ENCODE measurements around the gene ZMAT5.

DNA sequence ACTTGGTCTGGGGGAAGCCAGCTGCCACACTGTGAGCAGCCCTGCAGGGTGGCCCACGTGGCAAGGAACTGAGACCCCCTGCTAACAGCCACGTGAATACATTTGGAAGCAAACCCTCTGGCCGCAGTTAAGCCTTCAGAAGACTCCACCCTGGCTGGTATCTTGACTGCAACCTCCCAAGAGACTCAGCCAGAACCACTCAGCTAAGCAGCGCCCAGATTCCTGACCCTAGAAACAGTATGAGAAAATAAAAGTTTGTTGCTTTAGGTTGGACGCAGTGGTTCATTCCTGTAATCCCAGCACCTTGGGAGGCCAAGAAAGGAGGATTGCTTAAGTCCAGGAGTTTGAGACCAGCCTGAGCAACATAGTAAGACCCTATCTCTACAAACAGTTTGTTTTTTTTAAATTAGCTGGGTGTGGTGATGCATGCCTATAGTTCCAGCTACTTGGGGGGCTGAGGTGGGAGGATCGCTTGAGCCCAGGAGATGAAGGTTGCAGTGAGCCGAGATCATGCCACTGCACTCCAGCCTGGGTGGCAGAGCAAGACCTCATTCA is 8.7 kb downstream of the ZMAT5 start:
- TF ChIP-seq, protein P1, sequence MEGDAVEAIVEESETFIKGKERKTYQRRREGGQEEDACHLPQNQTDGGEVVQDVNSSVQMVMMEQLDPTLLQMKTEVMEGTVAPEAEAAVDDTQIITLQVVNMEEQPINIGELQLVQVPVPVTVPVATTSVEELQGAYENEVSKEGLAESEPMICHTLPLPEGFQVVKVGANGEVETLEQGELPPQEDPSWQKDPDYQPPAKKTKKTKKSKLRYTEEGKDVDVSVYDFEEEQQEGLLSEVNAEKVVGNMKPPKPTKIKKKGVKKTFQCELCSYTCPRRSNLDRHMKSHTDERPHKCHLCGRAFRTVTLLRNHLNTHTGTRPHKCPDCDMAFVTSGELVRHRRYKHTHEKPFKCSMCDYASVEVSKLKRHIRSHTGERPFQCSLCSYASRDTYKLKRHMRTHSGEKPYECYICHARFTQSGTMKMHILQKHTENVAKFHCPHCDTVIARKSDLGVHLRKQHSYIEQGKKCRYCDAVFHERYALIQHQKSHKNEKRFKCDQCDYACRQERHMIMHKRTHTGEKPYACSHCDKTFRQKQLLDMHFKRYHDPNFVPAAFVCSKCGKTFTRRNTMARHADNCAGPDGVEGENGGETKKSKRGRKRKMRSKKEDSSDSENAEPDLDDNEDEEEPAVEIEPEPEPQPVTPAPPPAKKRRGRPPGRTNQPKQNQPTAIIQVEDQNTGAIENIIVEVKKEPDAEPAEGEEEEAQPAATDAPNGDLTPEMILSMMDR (IDR thresholded peaks at IDR 0.05; ENCODE audit: insufficient read depth, low read length, poor library complexity, severe bottlenecking), result no peak
- TF ChIP-seq EZH2phosphoT487 (conservative IDR thresholded peaks at IDR 0.05; ENCODE audit: low read length), result no peak

All from SU-DHL-6 (cell line).